Duodenal mucosa (tissue), 2 donors: Measurements from ENCODE around the gene TMC4.
A peak's percentile ranks its signal among the peaks of the same experiment; 100 is the strongest.

Experiments
- H3K27ac ChIP-seq: one replicate; pipeline ENCODE4 v1.7.0; 2013; ENCODE audit warnings: low read depth, low read length
- H3K27me3 ChIP-seq, 2 donors: one replicate each; pipeline ENCODE4 v1.7.0; 2013; ENCODE audit warnings: low read length in 2 of 2, control low read depth in 1 of 2; ENCODE audit not compliant: insufficient read depth in 2 of 2, control insufficient read depth in 1 of 2
- H3K36me3 ChIP-seq, 2 donors: one replicate each; pipeline ENCODE4 v1.7.0; 2013; ENCODE audit warnings: low read length in 2 of 2, control low read depth in 1 of 2; ENCODE audit not compliant: insufficient read depth in 2 of 2, control insufficient read depth in 1 of 2
- H3K4me1 ChIP-seq, 2 donors: one replicate each; pipeline ENCODE4 v1.7.0; 2013; ENCODE audit warnings: low read length in 2 of 2, control low read depth in 1 of 2; ENCODE audit not compliant: insufficient read depth in 2 of 2, control insufficient read depth in 1 of 2
- H3K4me3 ChIP-seq, 2 donors: one replicate each; pipeline ENCODE4 v1.7.0; 2013; ENCODE audit warnings: low read length in 2 of 2, low read depth in 1 of 2
- H3K9ac ChIP-seq, 2 donors: one replicate each; pipeline ENCODE4 v1.7.0; 2013; ENCODE audit warnings: low read length in 2 of 2, low read depth in 1 of 2
- H3K9me3 ChIP-seq, 2 donors: one replicate each; pipeline ENCODE4 v1.7.0; 2013; ENCODE audit warnings: low read length in 2 of 2, control low read depth in 1 of 2; ENCODE audit not compliant: control insufficient read depth in 1 of 2

Gene TMC4

DNA sequence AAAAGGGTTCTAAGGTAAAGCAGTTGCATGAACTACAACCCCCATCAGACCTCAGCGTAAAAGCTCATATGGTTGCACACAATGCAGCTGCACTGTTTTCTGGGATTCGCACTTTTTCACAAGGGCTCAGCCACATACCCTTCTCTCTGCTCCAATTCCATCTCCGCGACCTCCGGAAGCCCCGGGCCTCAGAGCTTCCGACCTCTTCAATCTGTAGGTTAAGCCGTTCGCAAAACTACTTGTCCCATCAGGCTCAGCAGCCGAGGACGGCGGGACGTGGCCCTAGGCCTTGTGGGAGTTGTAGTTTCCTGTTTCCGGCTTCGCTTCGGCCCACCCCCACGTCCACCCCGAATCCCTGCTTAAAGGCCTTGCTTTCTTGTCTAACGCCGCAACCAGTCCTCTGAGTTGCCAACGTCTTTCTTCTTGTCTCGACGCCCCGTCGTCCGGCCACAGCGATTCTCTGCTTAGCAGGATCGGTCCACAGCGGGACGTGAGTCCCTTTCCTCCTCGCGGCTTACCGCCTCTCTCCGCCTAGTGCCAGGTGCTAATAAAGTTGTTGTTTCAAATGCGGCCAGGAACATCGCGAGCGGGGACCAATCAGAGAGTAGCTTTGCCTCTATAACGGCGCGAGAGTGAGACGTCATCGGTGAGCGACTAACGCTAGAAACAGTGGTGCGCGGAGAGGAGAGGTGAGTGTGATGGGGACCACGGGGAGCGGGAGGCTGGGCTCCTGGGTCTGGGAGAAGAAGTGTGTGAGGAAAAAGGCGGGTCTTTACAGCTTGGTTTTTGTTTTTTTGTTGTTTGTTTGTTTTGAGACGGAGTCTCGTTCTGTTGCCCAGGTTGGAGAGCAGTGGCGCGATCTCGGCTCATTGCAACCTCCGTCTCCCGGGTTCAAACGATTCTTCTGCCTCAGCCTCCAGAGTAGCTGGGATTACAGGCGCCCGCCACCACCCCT lies 57.6 kb downstream of the TMC4 start, which contains the start of the genes PRPF31 and TFPT:
TSS of gene PRPF31 (plus strand) at position 646 of the 955 bp plus-strand sequence. CDS start 2,525 bp downstream, outside the sequence.
TSS of gene TFPT (minus strand) at position 549 of the 955 bp plus-strand sequence. CDS start at position 161, 388 bp downstream.
- Histone ChIP-seq H3K9ac (peak within 1 kb of the TSS; percentile 64 to 71), H3K4me3 (peak within 1 kb of the TSS; percentile 84 to 95), H3K9me3 (no peaks in the 10 kb centered on the region), H3K27ac (peak within 1 kb of the TSS; percentile 91), H3K4me1 (peaks cover 8 to 19% of the 10 kb centered on the region in 2 donors), H3K36me3 (peaks cover 3 to 30% of the 10 kb centered on the region in 2 donors), H3K27me3 (no peaks in the 10 kb centered on the region)

DNA sequence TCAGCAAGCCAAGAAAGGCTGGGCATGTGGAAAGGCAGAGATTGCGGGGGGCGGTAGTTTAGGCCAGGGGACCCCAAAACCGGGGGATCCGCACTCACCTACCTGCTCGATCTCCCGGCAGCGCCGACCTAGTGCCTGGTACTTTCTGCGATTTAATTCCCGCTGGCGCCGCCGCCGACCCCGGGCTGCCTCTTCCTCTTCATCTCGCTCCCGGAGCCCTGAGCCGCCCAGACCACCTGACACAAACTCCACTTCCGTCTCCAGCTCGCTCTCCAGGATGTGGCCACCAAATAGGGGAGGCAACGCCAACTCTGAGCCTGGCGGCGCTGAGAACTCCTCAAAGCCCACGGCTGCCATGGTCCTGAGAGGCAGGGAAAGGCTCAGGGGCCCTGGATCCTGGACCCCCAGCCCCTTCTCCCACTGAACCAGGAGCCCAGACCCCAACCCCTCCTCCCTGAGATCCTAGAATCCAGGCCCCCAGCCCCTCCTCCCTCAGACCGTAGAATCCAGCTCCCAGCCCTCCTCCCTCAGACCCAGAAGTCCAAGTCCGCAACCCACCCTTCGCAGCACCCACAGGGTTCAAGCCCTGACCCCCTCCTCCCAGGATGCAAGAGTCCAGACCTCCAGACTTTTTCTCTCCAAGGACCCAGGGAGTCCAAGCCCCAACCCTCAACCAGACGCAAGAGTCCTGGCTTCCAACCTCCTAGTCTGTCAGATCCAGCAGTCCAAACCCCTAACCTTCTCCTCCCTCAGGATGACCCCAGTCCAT lies 58.4 kb downstream of the TMC4 start:
- H3K4me1 ChIP-seq = peaks cover 8 to 19% of the 10 kb centered on the region in 2 donors
- no peak overlapping the region for H3K27ac ChIP-seq
- H3K9ac ChIP-seq = peak overlapping the region; percentile 61 to 71
- H3K4me3 ChIP-seq = peak overlapping the region; percentile 84 to 95
- H3K9me3 ChIP-seq = no peaks in the 10 kb centered on the region
- H3K27me3 ChIP-seq = no peaks in the 10 kb centered on the region
- peaks cover under 1 to 30% of the 10 kb centered on the region in 2 donors for H3K36me3 ChIP-seq
